ENCODE results near the gene LMO1. TPM values are rescaled to one million over a fixed set of nuclear protein-coding genes. Genes with fewer than 3 reads are reported as not detected.

LMO1 gene
- total and polyA plus RNA-seq, 11 donors: 0.42 to 4.1 (median 2.1) TPM; not detected in 1

- intact Hi-C loops (cut with DNase I): loop anchor here in 1 of 10 donors (10.0 kb wide), 1 partner anchor 706 kb away; the partner anchor contains the start of gene ASCL3
- H3K4me1 ChIP-seq: peaks cover 0 to 5% (median 2%) of the 10 kb centered on the region in 12 donors
- WGBS, 4 donors: 80 to 87% (median 86%) methylated on average over 4 of the region's 4 CpGs
These were observed 24.6 kb downstream of the LMO1 start for GRCh38 chr11:8239040-8239439.

GRCh38 chr11:8237453-8237852 is 26.2 kb downstream of the LMO1 start:
- Histone ChIP-seq H3K9me3 (no peaks in the 10 kb centered on the region), H3K36me3 (no peaks in the 10 kb centered on the region), H3K27ac (no peak overlapping the region), H3K4me1 (peaks cover 0 to 12% (median 3%) of the 10 kb centered on the region in 12 donors), H3K27me3 (peaks cover 0 to 6% (median 0%) of the 10 kb centered on the region in 9 donors), H3K4me3 (no peak overlapping the region)
- intact Hi-C loops (cut with DNase I): loop anchor here in 1 of 10 donors (10.0 kb wide), 1 partner anchor 707 kb away; the partner anchor contains the start of gene ASCL3
- WGBS, 4 donors: 89 to 92% (median 90%) methylated on average over 10 of the region's 10 CpGs
- no peak for ATAC-seq
- TF ChIP-seq POLR2A (IDR thresholded peaks at IDR 0.05) (no peak), CTCF (IDR thresholded peaks at IDR 0.05) (no peak)
- DNase-seq: no peak

More at GRCh38 chr11:8239040-8239439, 24.6 kb downstream of the LMO1 start:
- peaks cover 0 to 15% (median 0%) of the 10 kb centered on the region in 9 donors for H3K27me3 ChIP-seq
- ATAC-seq: no peak
- TF ChIP-seq CTCF (IDR thresholded peaks at IDR 0.05): no peak
- no peak for TF ChIP-seq POLR2A (IDR thresholded peaks at IDR 0.05)
- H3K36me3 ChIP-seq: no peaks in the 10 kb centered on the region
- no peak overlapping the region for H3K4me3 ChIP-seq
- no peak overlapping the region for H3K27ac ChIP-seq
- DNase-seq: no peak
- no peaks in the 10 kb centered on the region for H3K9me3 ChIP-seq

DNA sequence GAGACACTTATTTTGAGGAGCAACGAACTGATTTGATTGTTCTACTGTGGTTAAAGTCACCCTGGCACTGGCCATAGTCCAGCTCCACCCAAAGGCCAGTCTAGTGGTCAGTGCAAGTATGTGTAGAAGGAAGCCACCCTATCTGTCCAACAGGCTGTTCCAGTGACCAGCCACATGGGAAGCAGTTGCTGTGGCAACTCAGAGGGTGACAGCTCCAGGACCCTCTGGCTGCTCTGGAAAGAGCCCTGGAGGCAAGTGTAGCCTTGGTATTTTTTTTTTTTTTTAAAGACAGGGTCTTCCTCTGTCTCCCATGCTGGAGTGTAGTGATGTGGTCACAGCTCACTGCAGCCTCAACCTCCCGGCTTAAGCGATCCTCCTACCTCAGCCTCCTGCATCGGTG is 27.8 kb downstream of the LMO1 start:
- H3K4me1 ChIP-seq: peaks cover 0 to 19% (median 4%) of the 10 kb centered on the region in 12 donors
- TF ChIP-seq CTCF (IDR thresholded peaks at IDR 0.05): no peak
- H3K9me3 ChIP-seq: no peaks in the 10 kb centered on the region
- intact Hi-C loops (cut with DNase I): loop anchor here in 1 of 10 donors (10.0 kb wide), 1 partner anchor 709 kb away; the partner anchor contains the start of gene ASCL3
- DNase-seq: no peak
- no peak overlapping the region for H3K27ac ChIP-seq
- no peak for ATAC-seq
- H3K27me3 ChIP-seq: no peaks in the 10 kb centered on the region
- no peak overlapping the region for H3K4me3 ChIP-seq
- H3K36me3 ChIP-seq: no peaks in the 10 kb centered on the region
- WGBS, 4 donors: 78 to 92% (median 87%) methylated on average over 4 of the region's 4 CpGs

GRCh38 chr11:8234910-8235309 is 28.8 kb downstream of the LMO1 start:
- 84 to 91% (median 90%) methylated on average over 2 to 3 of the region's 3 CpGs for WGBS, 4 donors

More at GRCh38 chr11:8234910-8235309, 28.8 kb downstream of the LMO1 start:
- Histone ChIP-seq H3K27ac (peak overlapping the region in 1 of 12 donors; percentile 57), H3K36me3 (no peaks in the 10 kb centered on the region), H3K4me3 (no peak overlapping the region), H3K27me3 (no peaks in the 10 kb centered on the region), H3K9me3 (no peaks in the 10 kb centered on the region), H3K4me1 (peaks cover 0 to 19% (median 4%) of the 10 kb centered on the region in 12 donors)
- intact Hi-C loops (cut with DNase I): loop anchor here in 1 of 10 donors (10.0 kb wide), 1 partner anchor 710 kb away; the partner anchor contains the start of gene ASCL3
- ATAC-seq (no peak), DNase-seq (no peak)
- TF ChIP-seq POLR2A (IDR thresholded peaks at IDR 0.05): no peak
- TF ChIP-seq CTCF (IDR thresholded peaks at IDR 0.05): no peak

Measured in heart left ventricle (tissue), 16 donors.